ENCODE results near the gene SYT5.

The SYT5 gene

GRCh38 chr19:55147545-55148251, 32.4 kb downstream of the SYT5 start:
- DNase-seq (ENCODE audit: low read depth in 1 of 2, low spot score in 1 of 2): no peak

- no peak for DNase-seq (ENCODE audit: low read depth in 1 of 2, low spot score in 1 of 2)
Observed at GRCh38 chr19:55146705-55147273, 33.3 kb downstream of the SYT5 start.

- DNase-seq (ENCODE audit: low read depth in 1 of 2, low spot score in 1 of 2): no peak
Observed at GRCh38 chr19:55146078-55146704, 33.9 kb downstream of the SYT5 start.

- no peak for DNase-seq (ENCODE audit: low read depth in 1 of 2, low spot score in 1 of 2)
Observed at GRCh38 chr19:55145232-55145631, 34.9 kb downstream of the SYT5 start.

- DNase-seq (ENCODE audit: low read depth in 1 of 2, low spot score in 1 of 2): no peak
Observed at GRCh38 chr19:55141696-55142095, 38.4 kb downstream of the SYT5 start.

- DNase-seq (ENCODE audit: low read depth in 1 of 2, low spot score in 1 of 2): no peak
Observed at GRCh38 chr19:55137915-55138314, 42.2 kb downstream of the SYT5 start.

GRCh38 chr19:55136399-55137102, 43.5 kb downstream of the SYT5 start:
- no peak for DNase-seq (ENCODE audit: low read depth in 1 of 2, low spot score in 1 of 2)

GRCh38 chr19:55134736-55135135, 45.4 kb downstream of the SYT5 start:
- no peak for DNase-seq (ENCODE audit: low read depth in 1 of 2, low spot score in 1 of 2)

- no peak for DNase-seq (ENCODE audit: low read depth in 1 of 2, low spot score in 1 of 2)
Observed at GRCh38 chr19:55133639-55134444, 46.2 kb downstream of the SYT5 start.

- DNase-seq (ENCODE audit: low read depth in 1 of 2, low spot score in 1 of 2): no peak
Observed at GRCh38 chr19:55132453-55133129, 47.5 kb downstream of the SYT5 start.

- DNase-seq (ENCODE audit: low read depth in 1 of 2, low spot score in 1 of 2): no peak
Observed at GRCh38 chr19:55131421-55131820, 48.7 kb downstream of the SYT5 start.

Data from activated CD4-positive, alpha-beta T cell treated with anti-CD3 and anti-CD28 coated beads, Interleukin-2, amount 50 U/mL, for 24 hours (primary cell).